Activated T-cell treated with anti-CD3 and anti-CD28 coated beads for 24 hours (primary cell): ENCODE results near the gene RWDD3.

Source experiments
- DNase-seq: peaks from one replicate; pipeline ENCODE4 v3.0.0-alpha.2; 2020; ENCODE audit warnings: low read depth

The RWDD3 gene

GRCh38 chr1:95282518-95282895 lies 48.5 kb downstream of the RWDD3 start:
- no peak for DNase-seq

GRCh38 chr1:95284420-95284819 lies 50.4 kb downstream of the RWDD3 start:
- no peak for DNase-seq

- no peak for DNase-seq
Observed at GRCh38 chr1:95286479-95286878, 52.5 kb downstream of the RWDD3 start.

- DNase-seq: no peak
Observed at GRCh38 chr1:95287081-95287480, 53.1 kb downstream of the RWDD3 start.

- DNase-seq: no peak
Observed at GRCh38 chr1:95287825-95288224, 53.8 kb downstream of the RWDD3 start.
